HG02973 (cell line): ENCODE measurements around the gene ZNF662.

Source experiments
- ATAC-seq: cut with Tn5 transposase; IDR thresholded peaks from one replicate; pipeline ENCODE4 v1.9.1; 2021; ENCODE audit warnings: moderate library complexity; ENCODE audit not compliant: unreplicated experiment

The ZNF662 gene

DNA sequence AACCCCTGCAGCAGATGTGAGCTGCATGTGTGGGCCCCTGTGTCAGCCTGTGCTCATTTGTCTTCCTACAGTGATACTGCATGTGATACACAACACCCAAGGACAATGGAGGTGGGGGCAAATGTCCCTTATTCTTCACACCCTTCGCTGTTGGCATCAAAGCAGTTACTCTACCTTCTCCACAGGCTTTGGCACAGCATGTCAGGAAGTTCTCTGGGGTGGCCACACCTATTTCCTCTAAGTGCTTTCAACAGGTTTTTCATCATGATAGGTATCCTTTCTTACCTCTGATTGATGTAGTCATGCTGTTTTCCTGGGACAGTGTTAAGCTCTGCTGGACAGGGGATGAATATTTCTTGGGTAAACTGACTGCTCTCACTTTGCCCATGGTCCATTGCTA is 29.5 kb downstream of the ZNF662 start:
- ATAC-seq, result no peak

DNA sequence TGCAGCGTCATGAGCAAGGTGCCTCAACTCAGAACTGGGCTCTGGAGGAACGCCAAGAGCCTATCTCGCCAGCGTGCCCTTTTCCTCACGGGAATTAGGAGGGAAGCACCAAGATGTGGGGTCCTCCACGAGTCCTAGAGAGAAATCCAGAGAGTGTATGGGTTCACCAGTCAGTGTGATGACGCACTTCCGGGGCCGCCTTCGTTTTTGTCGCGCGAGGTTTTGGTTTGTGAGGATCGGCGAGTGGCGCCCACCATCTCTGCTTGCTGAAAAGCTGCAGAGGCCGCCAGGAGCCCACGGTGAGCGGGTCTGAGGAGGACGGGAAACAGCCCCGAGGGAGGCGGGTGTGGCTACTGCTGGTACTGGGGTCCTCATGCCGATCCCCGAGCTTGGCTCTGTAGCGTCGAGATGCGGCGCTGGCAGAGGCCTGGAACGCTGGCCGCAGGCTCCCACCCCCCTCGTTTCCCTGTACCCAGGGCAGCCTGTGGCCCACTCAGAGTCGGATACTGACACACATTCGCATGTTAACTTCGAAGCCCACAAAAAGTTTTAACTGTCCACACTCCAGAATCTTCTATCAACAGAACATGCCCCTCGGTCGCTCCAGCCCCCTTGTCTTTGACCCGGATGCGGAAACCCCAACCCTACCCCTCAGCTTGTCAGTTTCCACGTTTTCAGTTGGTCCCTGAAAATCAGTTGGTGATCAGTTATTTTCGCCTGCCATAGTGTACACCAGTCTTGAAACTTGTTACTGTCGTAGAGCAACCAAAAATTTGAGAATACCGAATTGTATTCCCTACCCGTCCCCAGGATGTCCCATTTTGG is 30.4 kb downstream of the ZNF662 start:
- ATAC-seq, result no peak

DNA sequence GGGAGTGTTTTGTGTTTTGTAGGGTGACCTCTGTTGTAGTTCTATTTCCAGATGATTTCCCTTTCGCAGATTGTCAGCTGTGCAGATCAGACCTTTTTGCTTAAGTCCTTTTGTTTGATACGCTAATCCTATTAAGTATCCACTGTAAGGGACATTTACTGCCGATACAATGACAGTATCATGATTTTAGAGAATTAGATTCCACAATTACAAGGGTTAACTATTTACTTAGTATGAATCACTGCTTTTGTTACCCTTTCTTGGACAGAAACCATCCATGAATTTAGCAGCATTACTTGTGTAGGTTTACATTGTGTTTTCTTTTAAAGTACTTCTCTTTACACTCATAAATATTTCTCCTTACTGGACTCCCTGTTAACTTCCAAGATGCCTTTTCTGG is 31.4 kb downstream of the ZNF662 start:
- no peak for ATAC-seq

DNA sequence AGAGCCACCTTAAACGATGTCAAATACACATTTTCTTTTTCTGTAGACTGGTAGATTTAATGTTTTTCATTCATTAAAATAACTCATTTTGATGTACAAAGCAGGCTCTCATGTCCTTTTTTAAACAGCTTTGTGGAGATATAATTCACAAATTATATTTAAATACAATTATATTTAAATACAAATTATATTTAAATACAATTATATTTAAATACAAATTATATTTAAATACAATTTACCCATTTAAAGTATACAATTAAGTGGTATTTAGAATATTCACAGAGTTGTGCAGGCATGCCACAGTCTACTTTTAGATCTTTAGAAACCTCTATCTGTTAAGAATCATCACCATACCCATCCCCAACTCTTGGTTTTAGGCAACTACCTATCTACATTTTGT is 36.8 kb downstream of the ZNF662 start:
- ATAC-seq, result no peak

DNA sequence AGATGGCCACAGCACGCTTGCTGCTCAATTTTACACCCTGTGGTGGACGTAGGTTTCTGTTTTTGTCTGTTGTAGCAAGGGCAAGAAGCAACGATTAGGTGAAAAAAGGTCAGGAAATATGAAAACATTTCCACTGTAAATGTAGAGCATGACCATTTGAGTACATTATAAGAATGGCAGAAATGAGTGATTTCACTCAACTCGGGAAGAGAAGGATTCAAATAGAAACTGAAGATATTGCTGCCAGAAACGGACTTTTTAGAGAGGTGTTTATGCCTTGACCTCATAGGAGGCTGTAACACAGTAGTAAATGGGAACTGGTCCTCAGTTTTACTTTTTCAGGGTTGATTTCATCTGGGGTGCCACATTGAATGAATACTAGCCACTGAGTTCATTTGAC is 40.1 kb downstream of the ZNF662 start:
- no peak for ATAC-seq

DNA sequence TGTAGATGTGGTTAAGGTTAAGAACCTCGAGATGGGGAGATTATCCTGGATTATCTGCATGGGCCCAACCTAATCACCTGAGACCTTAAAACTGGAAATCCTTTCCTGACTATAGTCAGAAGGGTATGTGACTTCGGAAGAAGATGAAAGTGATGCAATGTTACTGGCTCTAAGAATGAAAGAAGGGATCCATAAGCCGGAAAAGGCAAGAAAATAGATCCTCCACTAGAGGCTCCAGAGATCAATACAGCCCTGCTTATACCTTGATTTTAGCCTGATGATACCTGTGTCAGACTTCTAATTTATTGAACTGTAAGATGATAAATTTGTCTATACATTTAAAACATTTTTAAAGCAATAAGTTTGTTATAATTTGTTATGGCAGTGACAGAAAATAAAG is 51.6 kb downstream of the ZNF662 start:
- ATAC-seq, result no peak

DNA sequence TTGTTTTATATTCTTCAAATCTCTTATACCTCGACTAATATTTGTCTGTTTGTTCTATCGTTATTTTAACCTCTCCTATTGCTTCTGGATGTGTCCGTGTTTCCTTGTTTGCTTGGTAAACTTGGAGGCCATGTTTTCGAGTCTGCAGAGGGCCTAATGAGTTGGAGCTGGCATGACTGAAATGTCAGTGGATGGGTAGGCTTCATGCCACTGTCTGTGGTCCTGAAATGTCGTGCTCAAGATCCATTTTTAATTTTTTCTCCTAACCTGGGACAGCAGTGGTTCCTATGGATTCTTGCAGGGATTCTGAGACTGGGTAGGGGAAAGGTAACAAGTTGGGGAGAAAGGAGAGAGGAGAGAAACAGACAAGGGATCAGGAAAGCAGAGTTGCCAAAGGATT is 54.3 kb downstream of the ZNF662 start:
- ATAC-seq, result no peak

DNA sequence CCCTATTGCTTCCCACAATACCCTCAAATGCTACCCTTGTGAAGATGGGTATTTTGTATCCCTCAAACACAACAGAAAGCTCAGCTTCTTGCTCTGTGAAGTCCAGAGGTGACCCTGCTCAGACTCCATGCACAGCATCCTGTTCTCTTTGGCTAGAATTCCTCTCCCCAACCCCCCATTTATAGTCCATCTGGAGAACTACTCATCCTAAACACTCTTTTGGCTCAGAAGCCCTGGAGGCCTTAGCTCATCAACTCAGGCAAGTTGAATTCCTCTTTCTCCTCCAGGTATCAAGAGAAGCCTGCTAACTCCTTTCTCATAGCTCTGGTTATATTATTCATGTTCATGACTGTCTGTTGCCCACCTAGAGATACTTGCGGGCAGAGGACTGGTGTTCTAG is 54.8 kb downstream of the ZNF662 start:
- ATAC-seq, result no peak

DNA sequence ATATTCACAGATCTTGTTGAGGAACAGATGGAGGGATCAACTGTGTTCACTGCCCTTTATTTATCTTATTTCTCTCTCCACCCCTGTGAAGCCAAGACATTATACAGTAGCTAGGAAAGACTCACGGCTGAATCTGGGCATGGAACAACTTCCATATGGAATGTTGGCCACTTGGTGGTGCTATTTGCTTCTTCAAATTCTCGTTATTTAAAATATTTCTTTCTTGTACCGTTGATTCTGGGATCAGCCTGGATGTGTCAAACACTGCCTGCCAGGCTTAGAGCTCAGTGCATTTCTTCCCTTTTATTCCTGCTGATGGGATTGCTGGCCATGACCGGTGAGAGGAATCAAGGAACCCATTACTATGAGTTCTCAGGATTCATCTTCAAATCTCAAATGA is 55.7 kb downstream of the ZNF662 start:
- ATAC-seq, result no peak

DNA sequence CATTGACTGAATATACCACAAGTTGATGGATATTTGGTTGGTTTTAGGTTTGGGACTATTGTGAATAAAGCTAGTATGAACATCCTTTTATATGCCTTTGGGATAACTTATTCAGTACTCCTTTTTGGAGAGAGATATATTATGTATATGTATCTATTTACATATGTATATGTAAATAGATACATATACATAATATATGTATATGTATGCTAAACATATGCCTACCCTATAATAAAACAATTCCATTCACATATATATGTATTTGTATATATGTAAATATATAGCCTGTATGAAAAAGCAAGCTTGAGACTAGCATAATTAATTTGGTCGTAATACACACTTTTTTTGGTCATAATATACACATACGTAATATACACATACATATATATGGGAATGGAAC is 57.3 kb downstream of the ZNF662 start:
- ATAC-seq, result no peak

DNA sequence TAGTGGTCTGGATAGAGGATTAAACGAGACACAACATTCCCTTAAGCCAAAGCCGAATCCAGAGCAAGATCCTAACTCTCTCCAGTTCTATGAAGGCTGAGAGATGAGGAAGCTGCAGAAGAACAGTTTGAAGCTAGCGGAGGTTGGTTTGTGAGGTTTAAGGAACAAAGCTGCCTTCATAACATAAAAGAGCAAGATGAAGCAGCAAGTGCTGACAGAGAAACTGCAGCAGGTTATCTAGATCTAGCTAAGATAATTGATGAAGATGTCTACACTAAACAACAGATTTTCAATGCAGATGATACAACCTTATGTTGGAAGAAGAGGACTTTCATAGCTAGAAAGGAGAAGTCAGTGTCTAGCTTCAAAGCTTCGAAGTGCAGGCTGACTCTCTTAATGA is 58.3 kb downstream of the ZNF662 start:
- ATAC-seq, result no peak
